H1 (cell line): ENCODE measurements around the gene PRRX2. TPM values are rescaled to one million over a fixed set of nuclear protein-coding genes. Genes with fewer than 3 reads are reported as not detected.

ENCODE experiments used
- CTCF ChIA-PET: fragments of 300-600 bp; sonication (Branson Sonifier 250); formaldehyde crosslinking; loops from one replicate; lab custom pipeline; 2021; ENCODE audit not compliant: partially characterized antibody; lab: Charles Lee
- POLR2A ChIA-PET: fragments of 300-600 bp; sonication (Branson Sonifier 250); formaldehyde crosslinking; loops from one replicate; lab custom pipeline; 2021; ENCODE audit warnings: inconsistent platforms; ENCODE audit not compliant: partially characterized antibody; lab: Charles Lee
- DNase-seq, 2 experiments: peaks; one replicate each; pipeline versions ENCODE4 v3.0.0 to v3.0.0-alpha.2; 2010 to 2022; ENCODE audit warnings: low spot score in 2 of 2, low read depth in 1 of 2, mixed read lengths in 1 of 2
- FAIRE-seq: peaks from 2 replicates; lab custom pipeline; 2011; peaks lifted over from hg19 to GRCh38; lab: Jason Lieb, UNC
- H2AFZ ChIP-seq: 2 replicates; pipeline ENCODE4 v1.8.1; 2012; ENCODE audit warnings: low read length, inconsistent platforms
- H2AK5ac ChIP-seq: 2 replicates; pipeline ENCODE4 v1.6.1; 2013; ENCODE audit warnings: low read depth, low read length
- H2BK120ac ChIP-seq: replicated peaks from 2 replicates; pipeline ENCODE3; 2013; ENCODE audit warnings: low read depth, low read length, inconsistent platforms
- H2BK12ac ChIP-seq: 2 replicates; pipeline ENCODE4 v1.6.1; 2013; ENCODE audit warnings: low read depth, low read length
- H2BK15ac ChIP-seq: 2 replicates; pipeline ENCODE4 v1.6.1; 2013; ENCODE audit warnings: low read length
- H2BK20ac ChIP-seq: 2 replicates; pipeline ENCODE4 v1.6.1; 2013; ENCODE audit warnings: low read length
- H2BK5ac ChIP-seq: 2 replicates; pipeline ENCODE4 v1.6.1; 2013; ENCODE audit warnings: low read depth, low read length
- H3K14ac ChIP-seq: 2 replicates; pipeline ENCODE4 v1.6.1; 2013; ENCODE audit warnings: inconsistent platforms; ENCODE audit not compliant: insufficient read length
- H3K18ac ChIP-seq: 2 replicates; pipeline ENCODE4 v1.6.1; 2013; ENCODE audit warnings: low read length; ENCODE audit errors: extremely low read depth
- H3K23ac ChIP-seq: 2 replicates; pipeline ENCODE4 v1.6.1; 2013; ENCODE audit warnings: inconsistent platforms; ENCODE audit not compliant: insufficient read length
- H3K23me2 ChIP-seq: 2 replicates; pipeline ENCODE4 v1.6.1; 2013; ENCODE audit warnings: low read depth, low read length
- H3K27ac ChIP-seq: 2 replicates; pipeline ENCODE4 v1.6.1; 2011; ENCODE audit warnings: low read depth, low read length, inconsistent platforms
- H3K27me3 ChIP-seq, 4 experiments: replicated peaks in 1 of 4; 1 replicate in 1 of 4; 2 replicates in 3 of 4; pipeline versions ENCODE4 v1.6.1 to v1.8.1; 2011 to 2013; ENCODE audit warnings: low read length in 3 of 4, mild to moderate bottlenecking in 3 of 4, inconsistent platforms in 2 of 4, mixed read lengths in 2 of 4, moderate library complexity in 1 of 4; ENCODE audit not compliant: control insufficient read depth in 3 of 4, insufficient read depth in 3 of 4; ENCODE audit errors: extremely low read depth in 1 of 4
- H3K36me3 ChIP-seq, 4 experiments: 2 replicates each; pipeline versions ENCODE4 v1.6.1 to v1.8.1; 2011 to 2013; ENCODE audit warnings: mild to moderate bottlenecking in 4 of 4, low read length in 3 of 4, moderate library complexity in 2 of 4, control low read depth in 1 of 4, inconsistent platforms in 1 of 4; ENCODE audit not compliant: insufficient read depth in 4 of 4, control insufficient read depth in 2 of 4
- H3K4ac ChIP-seq: replicated peaks from 2 replicates; pipeline ENCODE3; 2013; ENCODE audit warnings: low read length, low read depth, mixed read lengths, inconsistent platforms; ENCODE audit not compliant: insufficient read length
- H3K4me1 ChIP-seq, 4 experiments: replicated peaks in 1 of 4; 1 replicate in 1 of 4; 2 replicates in 3 of 4; pipeline versions ENCODE4 v1.6.1 to v1.8.1; 2011 to 2013; ENCODE audit warnings: low read length in 3 of 4, inconsistent platforms in 2 of 4, mixed read lengths in 1 of 4; ENCODE audit not compliant: insufficient read depth in 4 of 4, control insufficient read depth in 3 of 4
- H3K4me2 ChIP-seq, 2 experiments: 2 replicates each; pipeline versions ENCODE4 v1.6.1 to v1.8.1; 2011 to 2013; ENCODE audit warnings: low read depth in 2 of 2, low read length in 2 of 2, control low read depth in 1 of 2, inconsistent platforms in 1 of 2, mild to moderate bottlenecking in 1 of 2; ENCODE audit not compliant: insufficient read depth in 1 of 2
- H3K4me3 ChIP-seq, 4 experiments: fragments of 200-600, 300-600 bp in 1 of 4; sonication (generic), shearing (Covaris generic), sonication (Bioruptor Twin) in 1 of 4; 2 replicates each; pipeline versions ENCODE4 v1.5.1 to v1.8.1; 2011 to 2016; ENCODE audit warnings: low read length in 4 of 4, low read depth in 3 of 4, control low read depth in 2 of 4, inconsistent platforms in 2 of 4, mild to moderate bottlenecking in 2 of 4, mixed read lengths in 1 of 4, moderate library complexity in 1 of 4; ENCODE audit not compliant: insufficient read depth in 2 of 4; ENCODE audit errors: extremely low read depth in 1 of 4
- H3K56ac ChIP-seq: replicated peaks from 2 replicates; pipeline ENCODE3; 2013; ENCODE audit warnings: low read depth, mild to moderate bottlenecking, mixed read lengths, low read length, inconsistent platforms; ENCODE audit not compliant: insufficient read length
- H3K79me1 ChIP-seq: 2 replicates; pipeline ENCODE4 v1.6.1; 2013; ENCODE audit warnings: low read depth, low read length, control low read depth
- H3K79me2 ChIP-seq, 2 experiments: 2 replicates each; pipeline versions ENCODE4 v1.6.1 to v1.8.1; 2012 to 2013; ENCODE audit warnings: low read length in 2 of 2, mild to moderate bottlenecking in 2 of 2, inconsistent platforms in 1 of 2; ENCODE audit not compliant: insufficient read depth in 2 of 2, control insufficient read depth in 1 of 2
- H3K9ac ChIP-seq, 4 experiments: replicated peaks in 1 of 4; 1 replicate in 1 of 4; 2 replicates in 3 of 4; pipeline versions ENCODE4 v1.6.1 to v1.8.1; 2011 to 2013; ENCODE audit warnings: low read depth in 3 of 4, low read length in 3 of 4, control low read depth in 2 of 4, mild to moderate bottlenecking in 2 of 4, moderate library complexity in 2 of 4, inconsistent platforms in 1 of 4; ENCODE audit errors: extremely low read depth in 1 of 4
- H3K9me3 ChIP-seq, 2 experiments: 2 replicates each; pipeline versions ENCODE4 v1.6.1 to v1.8.1; 2012 to 2013; ENCODE audit warnings: mild to moderate bottlenecking in 2 of 2, moderate library complexity in 2 of 2, control low read depth in 1 of 2, inconsistent platforms in 1 of 2, low read depth in 1 of 2, low read length in 1 of 2, mixed read lengths in 1 of 2; ENCODE audit not compliant: insufficient read depth in 2 of 2
- H4K20me1 ChIP-seq, 2 experiments: replicated peaks in 1 of 2; 2 replicates each; pipeline versions ENCODE3 to v1.8.1; 2011 to 2013; ENCODE audit warnings: inconsistent platforms in 2 of 2, low read length in 2 of 2, mild to moderate bottlenecking in 1 of 2; ENCODE audit not compliant: insufficient read depth in 2 of 2, control insufficient read depth in 1 of 2
- H4K5ac ChIP-seq: 2 replicates; pipeline ENCODE4 v1.6.1; 2013; ENCODE audit warnings: low read length, low read depth, mixed read lengths, inconsistent platforms; ENCODE audit not compliant: insufficient read length
- H4K8ac ChIP-seq: 2 replicates; pipeline ENCODE4 v1.8.0; 2013; ENCODE audit warnings: mild to moderate bottlenecking, moderate library complexity, low read length, inconsistent platforms; ENCODE audit not compliant: insufficient read depth; ENCODE audit errors: extremely low read depth
- H4K91ac ChIP-seq: replicated peaks from 2 replicates; pipeline ENCODE3; 2013; ENCODE audit warnings: low read length, mixed read lengths, inconsistent platforms; ENCODE audit not compliant: insufficient read length
- GTF2F1 ChIP-seq: IDR thresholded peaks from 2 replicates; pipeline ENCODE4 v1.6.1; 2012; ENCODE audit warnings: low read depth, low read length, improper control_type of control experiment, borderline replicate concordance
- JUND ChIP-seq: IDR thresholded peaks from 2 replicates; pipeline ENCODE4 v1.6.1; 2011; ENCODE audit warnings: mild to moderate bottlenecking, improper control_type of control experiment, low read length
- SIX5 ChIP-seq: IDR thresholded peaks from 2 replicates; pipeline ENCODE4 v1.6.1; 2011; ENCODE audit warnings: mild to moderate bottlenecking, low read depth, low read length
- TEAD4 ChIP-seq: IDR thresholded peaks from 2 replicates; pipeline ENCODE4 v1.6.1; 2012; ENCODE audit warnings: low read depth, low read length, inconsistent platforms, mixed read lengths
- WGBS, 2 experiments: shearing (Covaris generic) in 1 of 2; methylation state at CpG; one replicate each; pipeline versions ENCODE4 v1.1.6 to v1.1.7; 2013 to 2015; ENCODE audit warnings: low lambda C conversion rate in 2 of 2, mixed read lengths in 2 of 2, inconsistent platforms in 1 of 2, low coverage in 1 of 2, missing lambda C conversion rate in 1 of 2; ENCODE audit not compliant: insufficient replicate concordance in 2 of 2, insufficient coverage in 1 of 2, insufficient read length in 1 of 2; ENCODE audit errors: extremely low coverage in 1 of 2, missing lambda C conversion rate in 1 of 2; 5-methylcytosine and 5-hydroxymethylcytosine counted together
- polyA plus RNA-seq, 7 experiments: library from polyadenylated mRNA; depleted of rRNA in 3 of 7; stranded (reverse) in 5 of 7; unstranded in 2 of 7; fragments of >200 nt in 5 of 7; fragments of 200-250 nt in 2 of 7; gene quantifications; 1 replicate in 5 of 7; 2 replicates in 1 of 7; 4 replicates in 1 of 7; pipeline versions ENCODE4 v1.2.1 to v1.2.3, GENCODE V29; 2011 to 2013; ENCODE audit warnings: missing spikeins in 2 of 7, mixed read lengths in 2 of 7
- total RNA-seq: library from RNA; stranded (reverse); fragmentation: NEBNext Ultra II Directional; extraction: Animal tissue kit (Norgen Biotek cat#: 25700); gene quantifications from 2 replicates; pipeline ENCODE4 v1.2.1, GENCODE V29; 2021
- TF ChIP-seq, protein P1 (sequence below): IDR thresholded peaks from 2 replicates; pipeline ENCODE4 v1.6.1; 2011; ENCODE audit warnings: low read depth, mild to moderate bottlenecking, low read length; ENCODE audit not compliant: insufficient read depth

The PRRX2 gene
- total and polyA plus RNA-seq, 2 of the 8 experiments (the other 6 are each of a cell fraction or from before 2014, with no cell fraction given): 5.8 to 9.2 TPM

- Histone ChIP-seq H4K8ac (no peak overlapping the region; the same call in 1 of the 2 replicates), H3K56ac (no peak overlapping the region), H4K5ac (no peak overlapping the region), H3K4me1 (no peaks in the 10 kb centered on the region), H3K23me2 (no peaks in the 10 kb centered on the region), H3K9ac (no peak overlapping the region), H2BK20ac (no peak overlapping the region), H3K9me3 (no peaks in the 10 kb centered on the region), H3K14ac (no peak overlapping the region), H2BK15ac (no peak overlapping the region), H3K27ac (no peak overlapping the region), H3K79me1 (no peaks in the 10 kb centered on the region), H2BK120ac (no peak overlapping the region), H3K79me2 (no peaks in the 10 kb centered on the region), H3K23ac (no peak overlapping the region), H4K20me1 (no peaks in the 10 kb centered on the region), H2AFZ (no peak overlapping the region), H3K4me2 (no peak overlapping the region), H4K91ac (no peak overlapping the region), H3K4me3 (no peak overlapping the region), H3K36me3 (no peaks in the 10 kb centered on the region), H2BK5ac (no peak overlapping the region), H3K18ac (no peak overlapping the region), H2AK5ac (no peak overlapping the region), H2BK12ac (no peak overlapping the region), H3K27me3 (no peaks in the 10 kb centered on the region), H3K4ac (no peak overlapping the region)
- CTCF ChIA-PET: interaction anchor here (0.8 to 16.4 kb wide), 5 partner anchors 8 to 43 kb away, joined by 3 to 168 read pairs (median 5); no protein-coding TSS in a partner anchor
- WGBS, 2 experiments: 96% methylated on average over 6 of the region's 6 CpGs; no CpG with 5 or more reads in 1 of the 2 experiments
- POLR2A ChIA-PET: no interaction called here
- DNase-seq (no peak), FAIRE-seq (no peak)
- TF ChIP-seq TEAD4 (no peak), SIX5 (no peak), JUND (no peak), GTF2F1 (no peak)
- TF ChIP-seq, protein P1, sequence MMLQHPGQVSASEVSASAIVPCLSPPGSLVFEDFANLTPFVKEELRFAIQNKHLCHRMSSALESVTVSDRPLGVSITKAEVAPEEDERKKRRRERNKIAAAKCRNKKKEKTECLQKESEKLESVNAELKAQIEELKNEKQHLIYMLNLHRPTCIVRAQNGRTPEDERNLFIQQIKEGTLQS: no peak
Measured at GRCh38 chr9:129768486-129768885, 103.0 kb downstream of the PRRX2 start.
